ENCODE results near the gene HTR5A.
"Not testable (repeated sequence)": the region's sequence is repeated elsewhere in the genome, so short reads cannot be mapped to it uniquely, and the experiment has no call there.

The HTR5A gene

GRCh38 chr7:155069992-155070751 lies at the start of gene HTR5A:
HTR5A (plus strand) TSS chr7:155070324; CDS start chr7:155070900, 576 bp downstream.
- DNase-seq (ENCODE audit: low spot score), result peak; percentile 52

- no peak for DNase-seq (ENCODE audit: low spot score)
Measured at GRCh38 chr7:155020996-155021395, 49.1 kb upstream of the HTR5A start.

- DNase-seq (ENCODE audit: low spot score), result no peak
Measured at GRCh38 chr7:155021699-155022145, 48.4 kb upstream of the HTR5A start.

- DNase-seq (ENCODE audit: low spot score), result no peak
Measured at GRCh38 chr7:155027879-155028278, 42.2 kb upstream of the HTR5A start.

GRCh38 chr7:155032978-155033377 lies 37.1 kb upstream of the HTR5A start:
- DNase-seq (ENCODE audit: low spot score), result no peak

GRCh38 chr7:155034495-155034894 lies 35.6 kb upstream of the HTR5A start:
- DNase-seq (ENCODE audit: low spot score), result not testable (repeated sequence)

- DNase-seq (ENCODE audit: low spot score), result no peak
Measured at GRCh38 chr7:155038335-155038734, 31.8 kb upstream of the HTR5A start.

GRCh38 chr7:155043756-155044155 lies 26.4 kb upstream of the HTR5A start:
- DNase-seq (ENCODE audit: low spot score), result no peak

- DNase-seq (ENCODE audit: low spot score), result no peak
Measured at GRCh38 chr7:155048006-155048405, 22.1 kb upstream of the HTR5A start.

GRCh38 chr7:155051355-155051754 lies 18.8 kb upstream of the HTR5A start:
- DNase-seq (ENCODE audit: low spot score), result no peak

GRCh38 chr7:155053002-155053401 lies 17.1 kb upstream of the HTR5A start:
- DNase-seq (ENCODE audit: low spot score), result no peak

GRCh38 chr7:155054761-155055160 lies 15.4 kb upstream of the HTR5A start:
- no peak for DNase-seq (ENCODE audit: low spot score)

GRCh38 chr7:155057076-155057475 lies 13.0 kb upstream of the HTR5A start:
- no peak for DNase-seq (ENCODE audit: low spot score)

GRCh38 chr7:155058896-155059295 lies 11.2 kb upstream of the HTR5A start:
- no peak for DNase-seq (ENCODE audit: low spot score)

- no peak for DNase-seq (ENCODE audit: low spot score)
Measured at GRCh38 chr7:155059703-155060102, 10.4 kb upstream of the HTR5A start.

- DNase-seq (ENCODE audit: low spot score), result no peak
Measured at GRCh38 chr7:155062411-155062810, 7.7 kb upstream of the HTR5A start.

GRCh38 chr7:155064186-155064585 lies 5.9 kb upstream of the HTR5A start:
- no peak for DNase-seq (ENCODE audit: low spot score)

- DNase-seq (ENCODE audit: low spot score), result no peak
Measured at GRCh38 chr7:155066417-155066950, 3.6 kb upstream of the HTR5A start.

- no peak for DNase-seq (ENCODE audit: low spot score)
Measured at GRCh38 chr7:155071121-155071651, 1.1 kb downstream of the HTR5A start.

GRCh38 chr7:155071916-155072571 lies 1.9 kb downstream of the HTR5A start:
- DNase-seq (ENCODE audit: low spot score), result no peak

GRCh38 chr7:155073922-155074321 lies 3.8 kb downstream of the HTR5A start:
- no peak for DNase-seq (ENCODE audit: low spot score)

- no peak for DNase-seq (ENCODE audit: low spot score)
Measured at GRCh38 chr7:155084021-155084420, 13.9 kb downstream of the HTR5A start.

- no peak for DNase-seq (ENCODE audit: low spot score)
Measured at GRCh38 chr7:155084969-155085368, 14.8 kb downstream of the HTR5A start.
